ENCODE data around the gene MAST4.

Gene MAST4

GRCh38 chr5:67021962-67022361, 425.8 kb downstream of the MAST4 start:
- H3K4me3 ChIP-seq (ENCODE audit: insufficient read depth in 1 of 2, low read depth in 1 of 2, low read length in 2 of 2): peak overlapping the region in 1 of 2 experiments; percentile 7
- 94% methylated on average over 3 of the region's 3 CpGs for WGBS
- H3K23ac ChIP-seq (ENCODE audit: low read length in 2 of 2): no peak overlapping the region
- no peak overlapping the region for H3K4ac ChIP-seq (ENCODE audit: low read depth in 1 of 2, low read length in 2 of 2)
- no peak overlapping the region for H4K8ac ChIP-seq (ENCODE audit: low read length)
- no peaks in the 10 kb centered on the region for H3K36me3 ChIP-seq (ENCODE audit: control insufficient read depth in 1 of 2, insufficient read depth in 2 of 2, low read depth in 1 of 2, low read length in 2 of 2)
- H3K27ac ChIP-seq (ENCODE audit: low read length, poor library complexity, severe bottlenecking): no peak overlapping the region
- H3K14ac ChIP-seq (ENCODE audit: low read length in 2 of 2): no peak overlapping the region
- H3K4me2 ChIP-seq (ENCODE audit: low read length, poor library complexity, severe bottlenecking): no peak overlapping the region
- H3K9me3 ChIP-seq (ENCODE audit: control insufficient read depth, low read length): no peaks in the 10 kb centered on the region
- H2AFZ ChIP-seq (ENCODE audit: low read depth, low read length): no peak overlapping the region
- peaks cover 5% of the 10 kb centered on the region for H3K4me1 ChIP-seq (ENCODE audit: control insufficient read depth, insufficient read depth, low read depth, low read length)
- no peak overlapping the region for H4K91ac ChIP-seq (ENCODE audit: low read length)
- H2BK5ac ChIP-seq (ENCODE audit: low read depth, low read length, poor library complexity, severe bottlenecking): no peak overlapping the region
- H3K18ac ChIP-seq (ENCODE audit: low read depth in 1 of 2, low read length in 2 of 2): no peak overlapping the region
- peaks cover 19% of the 10 kb centered on the region for H3K79me1 ChIP-seq (replicated peaks; ENCODE audit: low read length, poor library complexity, severe bottlenecking)
- no peaks in the 10 kb centered on the region for H3K27me3 ChIP-seq (ENCODE audit: control insufficient read depth in 1 of 2, insufficient read depth in 1 of 2, low read length in 2 of 2)
- no peak overlapping the region for H2AK5ac ChIP-seq (ENCODE audit: low read length, severe bottlenecking)
- H2BK15ac ChIP-seq (ENCODE audit: low read depth, poor library complexity, severe bottlenecking): no peak overlapping the region
- H2BK12ac ChIP-seq (ENCODE audit: low read length in 2 of 2): no peak overlapping the region
- no peak for DNase-seq
- no peak overlapping the region for H2BK120ac ChIP-seq (ENCODE audit: low read depth, low read length)
- H3K9ac ChIP-seq (ENCODE audit: low read length): peak overlapping the region; percentile 61

GRCh38 chr5:67025457-67025856, 429.3 kb downstream of the MAST4 start:
- 83% methylated on average over 1 of the region's 2 CpGs for WGBS
- H4K8ac ChIP-seq (ENCODE audit: low read length): no peak overlapping the region
- no peak overlapping the region for H2BK12ac ChIP-seq (ENCODE audit: low read length in 2 of 2)
- no peak for DNase-seq
- no peak overlapping the region for H3K14ac ChIP-seq (ENCODE audit: low read length in 2 of 2)
- H3K9me3 ChIP-seq (ENCODE audit: control insufficient read depth, low read length): no peaks in the 10 kb centered on the region
- no peaks in the 10 kb centered on the region for H3K27me3 ChIP-seq (ENCODE audit: control insufficient read depth in 1 of 2, insufficient read depth in 1 of 2, low read length in 2 of 2)
- no peak overlapping the region for H2AK5ac ChIP-seq (ENCODE audit: low read length, severe bottlenecking)
- H2BK120ac ChIP-seq (ENCODE audit: low read depth, low read length): no peak overlapping the region
- H2BK5ac ChIP-seq (ENCODE audit: low read depth, low read length, poor library complexity, severe bottlenecking): no peak overlapping the region
- peaks cover 19% of the 10 kb centered on the region for H3K79me1 ChIP-seq (replicated peaks; ENCODE audit: low read length, poor library complexity, severe bottlenecking)
- no peak overlapping the region for H3K4me2 ChIP-seq (ENCODE audit: low read length, poor library complexity, severe bottlenecking)
- no peak overlapping the region for H4K91ac ChIP-seq (ENCODE audit: low read length)
- no peak overlapping the region for H3K9ac ChIP-seq (ENCODE audit: low read length)
- no peak overlapping the region for H2BK15ac ChIP-seq (ENCODE audit: low read depth, poor library complexity, severe bottlenecking)
- H2AFZ ChIP-seq (ENCODE audit: low read depth, low read length): no peak overlapping the region
- H3K4me1 ChIP-seq (ENCODE audit: control insufficient read depth, insufficient read depth, low read depth, low read length): no peaks in the 10 kb centered on the region
- no peak overlapping the region for H3K4ac ChIP-seq (ENCODE audit: low read depth in 1 of 2, low read length in 2 of 2)
- no peak overlapping the region for H3K18ac ChIP-seq (ENCODE audit: low read depth in 1 of 2, low read length in 2 of 2)
- H3K4me3 ChIP-seq (ENCODE audit: insufficient read depth in 1 of 2, low read depth in 1 of 2, low read length in 2 of 2): no peak overlapping the region
- no peak overlapping the region for H3K27ac ChIP-seq (ENCODE audit: low read length, poor library complexity, severe bottlenecking)
- H3K23ac ChIP-seq (ENCODE audit: low read length in 2 of 2): no peak overlapping the region
- peaks cover 0 to 8% of the 10 kb centered on the region in 2 experiments for H3K36me3 ChIP-seq (ENCODE audit: control insufficient read depth in 1 of 2, insufficient read depth in 2 of 2, low read depth in 1 of 2, low read length in 2 of 2)

DNA sequence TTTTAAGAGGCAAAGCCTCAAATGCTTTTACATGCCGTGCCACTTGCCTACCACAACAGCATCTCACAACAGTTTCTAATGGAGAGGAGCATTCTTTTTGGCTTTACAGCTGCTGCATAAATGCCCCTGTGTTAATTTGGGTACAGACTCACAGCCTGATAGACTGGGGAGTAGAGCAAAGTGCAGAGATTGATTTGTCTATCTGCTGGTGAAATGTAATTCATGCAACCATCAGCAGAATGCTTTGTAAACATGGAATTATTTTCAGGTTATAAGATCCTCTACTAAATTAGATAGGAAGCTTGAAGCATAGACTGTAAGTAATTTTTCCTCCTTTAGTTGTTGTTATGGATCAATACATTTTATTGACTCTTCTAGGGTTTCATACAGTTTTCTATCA, 430.1 kb downstream of the MAST4 start:
- H3K27me3 ChIP-seq (ENCODE audit: control insufficient read depth in 1 of 2, insufficient read depth in 1 of 2, low read length in 2 of 2): no peaks in the 10 kb centered on the region
- DNase-seq: no peak
- no peak overlapping the region for H3K18ac ChIP-seq (ENCODE audit: low read depth in 1 of 2, low read length in 2 of 2)
- H3K9me3 ChIP-seq (ENCODE audit: control insufficient read depth, low read length): no peaks in the 10 kb centered on the region
- no peak overlapping the region for H2BK5ac ChIP-seq (ENCODE audit: low read depth, low read length, poor library complexity, severe bottlenecking)
- H3K14ac ChIP-seq (ENCODE audit: low read length in 2 of 2): no peak overlapping the region
- no peak overlapping the region for H3K23ac ChIP-seq (ENCODE audit: low read length in 2 of 2)
- no peak overlapping the region for H2BK15ac ChIP-seq (ENCODE audit: low read depth, poor library complexity, severe bottlenecking)
- WGBS: 88% methylated on average over 1 of the region's 1 CpG
- no peak overlapping the region for H2AK5ac ChIP-seq (ENCODE audit: low read length, severe bottlenecking)
- H4K91ac ChIP-seq (ENCODE audit: low read length): no peak overlapping the region
- no peak overlapping the region for H3K27ac ChIP-seq (ENCODE audit: low read length, poor library complexity, severe bottlenecking)
- no peak overlapping the region for H2AFZ ChIP-seq (ENCODE audit: low read depth, low read length)
- H3K36me3 ChIP-seq (ENCODE audit: control insufficient read depth in 1 of 2, insufficient read depth in 2 of 2, low read depth in 1 of 2, low read length in 2 of 2): peaks cover 0 to 8% of the 10 kb centered on the region in 2 experiments
- H4K8ac ChIP-seq (ENCODE audit: low read length): no peak overlapping the region
- no peak overlapping the region for H3K4me2 ChIP-seq (ENCODE audit: low read length, poor library complexity, severe bottlenecking)
- H3K79me1 ChIP-seq (replicated peaks; ENCODE audit: low read length, poor library complexity, severe bottlenecking): peaks cover 16% of the 10 kb centered on the region
- H3K4me1 ChIP-seq (ENCODE audit: control insufficient read depth, insufficient read depth, low read depth, low read length): no peaks in the 10 kb centered on the region
- H2BK120ac ChIP-seq (ENCODE audit: low read depth, low read length): no peak overlapping the region
- H3K4me3 ChIP-seq (ENCODE audit: insufficient read depth in 1 of 2, low read depth in 1 of 2, low read length in 2 of 2): no peak overlapping the region
- H3K4ac ChIP-seq (ENCODE audit: low read depth in 1 of 2, low read length in 2 of 2): no peak overlapping the region
- no peak overlapping the region for H2BK12ac ChIP-seq (ENCODE audit: low read length in 2 of 2)
- no peak overlapping the region for H3K9ac ChIP-seq (ENCODE audit: low read length)

- H3K23ac ChIP-seq (ENCODE audit: low read length in 2 of 2): no peak overlapping the region
- H4K91ac ChIP-seq (ENCODE audit: low read length): no peak overlapping the region
- no peak overlapping the region for H3K27ac ChIP-seq (ENCODE audit: low read length, poor library complexity, severe bottlenecking)
- H3K36me3 ChIP-seq (ENCODE audit: control insufficient read depth in 1 of 2, insufficient read depth in 2 of 2, low read depth in 1 of 2, low read length in 2 of 2): peaks cover 0 to 8% of the 10 kb centered on the region in 2 experiments
- no peak overlapping the region for H2BK120ac ChIP-seq (ENCODE audit: low read depth, low read length)
- no peak overlapping the region for H3K9ac ChIP-seq (ENCODE audit: low read length)
- H3K4me3 ChIP-seq (ENCODE audit: insufficient read depth in 1 of 2, low read depth in 1 of 2, low read length in 2 of 2): no peak overlapping the region
- WGBS: 94% methylated on average over 2 of the region's 2 CpGs
- H2BK12ac ChIP-seq (ENCODE audit: low read length in 2 of 2): no peak overlapping the region
- no peak overlapping the region for H2BK15ac ChIP-seq (ENCODE audit: low read depth, poor library complexity, severe bottlenecking)
- H3K18ac ChIP-seq (ENCODE audit: low read depth in 1 of 2, low read length in 2 of 2): no peak overlapping the region
- H3K4me2 ChIP-seq (ENCODE audit: low read length, poor library complexity, severe bottlenecking): no peak overlapping the region
- H3K9me3 ChIP-seq (ENCODE audit: control insufficient read depth, low read length): no peaks in the 10 kb centered on the region
- H3K4ac ChIP-seq (ENCODE audit: low read depth in 1 of 2, low read length in 2 of 2): no peak overlapping the region
- H2AK5ac ChIP-seq (ENCODE audit: low read length, severe bottlenecking): no peak overlapping the region
- H3K14ac ChIP-seq (ENCODE audit: low read length in 2 of 2): no peak overlapping the region
- no peak overlapping the region for H4K8ac ChIP-seq (ENCODE audit: low read length)
- no peaks in the 10 kb centered on the region for H3K4me1 ChIP-seq (ENCODE audit: control insufficient read depth, insufficient read depth, low read depth, low read length)
- no peak overlapping the region for H2AFZ ChIP-seq (ENCODE audit: low read depth, low read length)
- DNase-seq: no peak
- no peaks in the 10 kb centered on the region for H3K27me3 ChIP-seq (ENCODE audit: control insufficient read depth in 1 of 2, insufficient read depth in 1 of 2, low read length in 2 of 2)
- H2BK5ac ChIP-seq (ENCODE audit: low read depth, low read length, poor library complexity, severe bottlenecking): no peak overlapping the region
- peaks cover 20% of the 10 kb centered on the region for H3K79me1 ChIP-seq (replicated peaks; ENCODE audit: low read length, poor library complexity, severe bottlenecking)
Measured at GRCh38 chr5:67027171-67027570, 431.0 kb downstream of the MAST4 start.
